Left lung (tissue), 10 donors: Measurements from ENCODE around the gene CSNK2A3. TPM values are rescaled to one million over a fixed set of nuclear protein-coding genes. Genes with fewer than 3 reads are reported as not detected.
"Not testable (repeated sequence)": the region's sequence is repeated elsewhere in the genome, so short reads cannot be mapped to it uniquely, and the experiment has no call there.

Experiments
- ATAC-seq: fragments of 200-7000 bp; cut with Tn5 transposase; one replicate; pipeline ENCODE4 v1.9.1; 2020; ENCODE audit warnings: moderate library complexity
- DNase-seq, 4 donors: peaks; one replicate each; pipeline ENCODE4 v3.0.0-alpha.2; 2013 to 2020
- H3K27ac ChIP-seq, 2 donors: fragments of 200-600 bp; sonication (generic) in 1 of 2; one replicate each; pipeline versions ENCODE4 v1.5.0 to v1.8.0; 2020 to 2021
- H3K27me3 ChIP-seq, 2 donors: fragments of 200-600 bp; sonication (generic) in 1 of 2; one replicate each; pipeline versions ENCODE4 v1.5.0 to v1.8.0; 2020 to 2021
- H3K36me3 ChIP-seq, 2 donors: fragments of 200-600 bp; sonication (generic) in 1 of 2; one replicate each; pipeline versions ENCODE4 v1.5.0 to v1.8.0; 2020 to 2021
- H3K4me1 ChIP-seq, 2 donors: fragments of 200-600 bp; one replicate each; pipeline ENCODE4 v1.8.0; 2021
- H3K4me3 ChIP-seq, 2 donors: fragments of 200-600 bp; sonication (generic) in 1 of 2; one replicate each; pipeline versions ENCODE4 v1.5.0 to v1.8.0; 2020 to 2021; ENCODE audit warnings: mild to moderate bottlenecking in 1 of 2
- H3K9me3 ChIP-seq, 2 donors: fragments of 200-600 bp; sonication (generic) in 1 of 2; one replicate each; pipeline versions ENCODE4 v1.5.0 to v1.8.0; 2020 to 2021
- CTCF ChIP-seq, 2 donors: fragments of 200-600 bp; sonication (generic) in 1 of 2; IDR thresholded peaks; one replicate each; pipeline versions ENCODE4 v1.5.0 to v1.8.0; 2021; ENCODE audit warnings: antibody characterized with exemption in 2 of 2
- intact Hi-C, 2 donors: fragments of 100-400 bp; cut with DNase I; formaldehyde crosslinking; loops; one replicate each; pipeline versions ENCODE4 v1.11.2 to v1.14.2; 2022
- polyA plus RNA-seq, 6 donors: library from polyadenylated mRNA; unstranded; fragments of 120-200 nt; gene quantifications; one replicate each; pipeline ENCODE4 v1.2.1, GENCODE V29; 2013; ENCODE audit not compliant: insufficient read length in 6 of 6
- total RNA-seq, 2 donors: library from RNA; stranded (reverse); fragmentation: NEBNext Ultra II Directional; extraction: Animal tissue kit (Norgen Biotek cat#: 25700); gene quantifications; one replicate each; pipeline ENCODE4 v1.2.1, GENCODE V29; 2021
- donor health status: DM: no; HTN: yes; CAD: no.
- donor health status: DM: no; HTN: no; CAD: no.

The CSNK2A3 gene
- total and polyA plus RNA-seq, 8 donors = 0.46 to 4.3 (median 2.1) TPM

GRCh38 chr11:11359611-11360010, 6.6 kb upstream of the CSNK2A3 start:
- ATAC-seq (no peak), DNase-seq (peak in 1 of 4 donors; percentile 35)
- H3K27ac ChIP-seq = no peak overlapping the region
- H3K27me3 ChIP-seq = no peaks in the 10 kb centered on the region
- intact Hi-C loops = no loop called here
- H3K4me1 ChIP-seq = no peaks in the 10 kb centered on the region
- no peaks in the 10 kb centered on the region for H3K36me3 ChIP-seq
- no peak overlapping the region for H3K4me3 ChIP-seq
- no peak for TF ChIP-seq CTCF (IDR thresholded peaks at IDR 0.05)
- H3K9me3 ChIP-seq = no peaks in the 10 kb centered on the region

DNA sequence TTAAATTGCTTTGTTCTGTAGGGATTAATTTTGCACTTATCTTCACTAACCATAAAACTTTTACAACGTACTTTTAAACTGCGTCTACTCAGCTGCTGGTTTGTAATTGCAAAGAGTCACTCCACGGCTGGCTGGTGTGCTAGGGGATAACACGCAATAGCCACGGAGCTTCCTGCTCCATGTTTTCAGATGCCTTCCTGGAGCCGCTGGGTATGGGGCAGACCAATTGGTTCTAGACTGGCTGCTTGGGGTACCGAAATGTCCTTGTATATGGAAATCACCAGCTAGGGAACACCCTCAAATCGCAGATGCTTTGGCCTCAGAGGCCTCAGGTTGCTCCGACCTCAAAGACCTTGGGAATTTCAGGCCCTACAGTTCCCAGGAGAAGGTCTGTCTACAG, 3.8 kb upstream of the CSNK2A3 start:
- Histone ChIP-seq H3K27me3 (no peaks in the 10 kb centered on the region), H3K36me3 (no peaks in the 10 kb centered on the region), H3K9me3 (no peaks in the 10 kb centered on the region), H3K27ac (no peak overlapping the region), H3K4me1 (no peaks in the 10 kb centered on the region), H3K4me3 (no peak overlapping the region)
- intact Hi-C loops = no loop called here
- no peak for TF ChIP-seq CTCF (IDR thresholded peaks at IDR 0.05)
- DNase-seq (no peak), ATAC-seq (no peak)

DNA sequence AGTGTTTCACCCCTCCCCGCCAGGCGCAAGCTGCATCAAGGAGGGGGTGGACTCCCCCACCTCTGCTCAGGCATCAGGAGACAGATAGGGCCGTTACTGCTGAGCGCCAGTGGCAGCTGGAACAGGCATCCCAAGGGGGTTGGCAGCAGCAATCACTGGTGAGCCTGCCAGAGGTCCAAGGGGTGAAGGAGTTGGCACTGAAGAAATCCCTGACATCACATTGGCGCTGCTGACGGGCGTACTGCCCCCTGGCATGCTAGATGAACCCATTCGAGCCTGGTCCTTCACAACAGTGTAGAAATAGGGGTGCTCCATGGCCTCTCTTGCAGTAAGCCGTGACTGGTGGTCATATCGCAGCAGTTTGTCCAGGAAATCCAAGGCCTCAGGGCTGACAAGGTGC, 1.2 kb downstream of the CSNK2A3 start:
- H3K4me1 ChIP-seq, H3K27me3 ChIP-seq, H3K36me3 ChIP-seq, H3K27ac ChIP-seq, H3K9me3 ChIP-seq, DNase-seq, H3K4me3 ChIP-seq, intact Hi-C loops, ATAC-seq: not testable (repeated sequence)

DNA sequence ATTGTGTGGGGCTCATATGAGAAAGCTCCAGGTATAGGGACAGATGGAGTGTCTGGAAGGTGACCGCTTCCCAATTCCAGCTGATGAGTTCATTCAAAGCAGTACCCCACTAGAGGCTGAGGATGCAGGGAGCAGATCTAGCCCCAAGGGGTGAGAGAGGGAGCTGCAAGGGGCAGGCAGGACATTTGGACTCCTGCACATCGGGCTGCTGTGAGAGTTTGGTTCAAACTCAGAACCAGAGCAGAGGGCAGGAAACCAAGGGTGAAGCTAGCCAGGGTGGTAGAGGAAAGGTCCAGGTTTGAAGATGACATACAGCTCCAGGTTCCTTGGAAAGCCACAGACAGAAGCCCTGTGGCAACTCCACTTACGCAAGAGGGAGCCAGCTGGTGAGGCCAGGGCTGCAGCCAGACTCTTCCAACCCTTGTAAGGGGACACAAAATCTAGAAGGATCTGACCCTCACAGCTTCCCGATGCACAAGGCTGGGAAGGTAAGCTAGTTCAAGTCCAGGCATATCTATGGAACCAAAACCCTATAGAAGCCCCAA, 1.9 kb downstream of the CSNK2A3 start:
- no peak for ATAC-seq
- intact Hi-C loops = no loop called here

DNA sequence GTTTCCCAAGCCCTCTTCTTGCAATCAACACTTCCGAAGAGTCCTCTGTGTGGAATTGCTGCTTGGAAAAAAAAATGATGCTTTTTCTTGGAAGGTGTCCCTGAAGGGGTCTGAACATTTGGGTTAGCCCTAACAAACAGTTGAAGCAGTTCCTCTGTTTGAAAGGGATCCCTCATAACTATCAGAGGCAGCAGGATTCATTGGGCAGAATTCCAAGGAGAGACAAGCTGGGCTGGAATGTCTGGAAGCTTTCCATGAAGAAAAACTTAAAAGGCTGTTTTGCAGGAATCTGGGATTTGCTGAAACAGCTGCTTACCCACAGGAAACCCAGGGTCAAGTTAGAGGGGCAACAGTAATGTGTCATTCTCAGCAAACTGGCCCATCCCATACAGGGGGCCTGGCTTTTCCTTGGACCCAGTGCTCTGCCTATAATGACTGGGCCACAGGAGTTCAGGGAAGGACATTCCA, 3.1 kb downstream of the CSNK2A3 start:
- Histone ChIP-seq H3K9me3 (no peaks in the 10 kb centered on the region), H3K27me3 (no peaks in the 10 kb centered on the region), H3K36me3 (no peaks in the 10 kb centered on the region), H3K4me3 (no peak overlapping the region), H3K27ac (no peak overlapping the region), H3K4me1 (peaks cover 4 to 8% of the 10 kb centered on the region in 2 donors)
- DNase-seq = peak in 2 of 4 donors; percentile 83 to 84
- intact Hi-C loops = no loop called here
- TF ChIP-seq CTCF (IDR thresholded peaks at IDR 0.05) = no peak
- ATAC-seq = peak; percentile 17

More for the DNA sequence above, 1.9 kb downstream of the CSNK2A3 start:
- Histone ChIP-seq H3K27ac (no peak overlapping the region), H3K4me1 (peaks cover 4 to 8% of the 10 kb centered on the region in 2 donors), H3K27me3 (no peaks in the 10 kb centered on the region), H3K4me3 (no peak overlapping the region), H3K36me3 (no peaks in the 10 kb centered on the region), H3K9me3 (no peaks in the 10 kb centered on the region)
- no peak for TF ChIP-seq CTCF (IDR thresholded peaks at IDR 0.05)
- DNase-seq = no peak
